Activated CD4-positive, alpha-beta T cell treated with anti-CD3 and anti-CD28 coated beads for 36 hours (primary cell): ENCODE results near the gene PRDX5. TPM values are rescaled to one million over a fixed set of nuclear protein-coding genes. Genes with fewer than 3 reads are reported as not detected.
A peak's percentile ranks its signal among the peaks of the same experiment; 100 is the strongest.

Source experiments
- ATAC-seq: fragments of 200-7000 bp; cut with Tn5 transposase; one replicate; pipeline ENCODE4 v1.10.0; 2021; ENCODE audit warnings: mild to moderate bottlenecking, moderate library complexity
- CTCF ChIA-PET: fragments of 350-600 bp; sonication (Branson Sonifier 250); formaldehyde crosslinking; loops from one replicate; lab custom pipeline; 2021; ENCODE audit warnings: antibody characterized with exemption; lab: Charles Lee
- POLR2A ChIA-PET: fragments of 350-600 bp; sonication (Branson Sonifier 250); formaldehyde crosslinking; loops from one replicate; lab custom pipeline; 2021; ENCODE audit warnings: antibody characterized with exemption, inconsistent platforms; lab: Charles Lee
- DNase-seq: peaks from one replicate; pipeline ENCODE4 v3.0.0-alpha.2; 2020
- H3K27ac Mint-ChIP-seq: one replicate; pipeline ENCODE4 v1.8.0; 2021; ENCODE audit warnings: mixed read lengths
- H3K27me3 Mint-ChIP-seq: one replicate; pipeline ENCODE4 v1.8.0; 2021; ENCODE audit warnings: mixed read lengths
- H3K36me3 Mint-ChIP-seq: one replicate; pipeline ENCODE4 v1.8.0; 2021; ENCODE audit warnings: low read depth, mixed read lengths
- H3K4me1 Mint-ChIP-seq: one replicate; pipeline ENCODE4 v1.8.0; 2021; ENCODE audit warnings: mixed read lengths
- H3K4me3 Mint-ChIP-seq: one replicate; pipeline ENCODE4 v1.8.0; 2021; ENCODE audit warnings: mild to moderate bottlenecking, moderate library complexity, mixed read lengths
- H3K9me3 Mint-ChIP-seq: one replicate; pipeline ENCODE4 v1.8.0; 2021; ENCODE audit warnings: low read depth, mixed read lengths
- intact Hi-C, 2 experiments: fragments of 100-400 bp; cut with DNase I in 1 of 2; cut with micrococcal nuclease in 1 of 2; formaldehyde crosslinking; loops; one replicate each; pipeline versions ENCODE4 v1.14.2 to v1.15.1; 2022 to 2024; cut with DNase I, micrococcal nuclease
- total RNA-seq, 2 experiments: library from RNA; stranded (reverse); gene quantifications; one replicate each; pipeline ENCODE4 v1.2.3, GENCODE V29; 2021

The PRDX5 gene
- total RNA-seq, 2 experiments from 2014 or later = 110 to 142 TPM

GRCh38 chr11:64349025-64349387, 31.1 kb downstream of the PRDX5 start:
- H3K27ac Mint-ChIP-seq = no peak overlapping the region
- H3K4me1 Mint-ChIP-seq = no peaks in the 10 kb centered on the region
- H3K27me3 Mint-ChIP-seq = no peaks in the 10 kb centered on the region
- CTCF ChIA-PET = interaction anchor here (1.1 kb wide), 2 partner anchors 11 to 100 kb away, joined by 3 to 6 read pairs; no protein-coding TSS in a partner anchor
- DNase-seq = no peak
- POLR2A ChIA-PET = no interaction called here
- ATAC-seq = no peak
- peaks cover 21% of the 10 kb centered on the region for H3K36me3 Mint-ChIP-seq
- intact Hi-C loops = loop anchor here in 1 of 2 experiments (10.0 kb wide), 1 partner anchor 766 kb away; the partner anchor contains the start of genes TM7SF2 and ZNHIT2
- no peak overlapping the region for H3K4me3 Mint-ChIP-seq
- H3K9me3 Mint-ChIP-seq = no peaks in the 10 kb centered on the region

- Mint-ChIP-seq H3K27ac (no peak overlapping the region), H3K4me3 (no peak overlapping the region), H3K36me3 (peaks cover 18% of the 10 kb centered on the region), H3K27me3 (no peaks in the 10 kb centered on the region), H3K4me1 (no peaks in the 10 kb centered on the region), H3K9me3 (no peaks in the 10 kb centered on the region)
- ChIA-PET POLR2A (interaction anchor here (0.6 kb wide), 1 partner anchor 145 kb away, joined by 5 read pairs; no protein-coding TSS in a partner anchor), CTCF (interaction anchor here (1.1 kb wide), 2 partner anchors 11 to 100 kb away, joined by 3 to 6 read pairs; no protein-coding TSS in a partner anchor)
- intact Hi-C loops = loop anchor here in 1 of 2 experiments (10.0 kb wide), 1 partner anchor 765 kb away; the partner anchor contains the start of genes TM7SF2 and ZNHIT2
- DNase-seq = no peak
- ATAC-seq = no peak
Measured at GRCh38 chr11:64349404-64349803, 31.5 kb downstream of the PRDX5 start.

- no peak for ATAC-seq
- no peaks in the 10 kb centered on the region for H3K9me3 Mint-ChIP-seq
- H3K4me3 Mint-ChIP-seq = no peak overlapping the region
- peaks cover 6% of the 10 kb centered on the region for H3K4me1 Mint-ChIP-seq
- ChIA-PET CTCF (no interaction called here), POLR2A (no interaction called here)
- no peak overlapping the region for H3K27ac Mint-ChIP-seq
- intact Hi-C loops = no loop called here
- peaks cover 11% of the 10 kb centered on the region for H3K36me3 Mint-ChIP-seq
- no peaks in the 10 kb centered on the region for H3K27me3 Mint-ChIP-seq
- DNase-seq = no peak
Measured at GRCh38 chr11:64351136-64351631, 33.3 kb downstream of the PRDX5 start.

GRCh38 chr11:64352099-64352994, 34.4 kb downstream of the PRDX5 start:
- Mint-ChIP-seq H3K9me3 (no peaks in the 10 kb centered on the region), H3K36me3 (peaks cover 13% of the 10 kb centered on the region), H3K4me3 (no peak overlapping the region), H3K27ac (no peak overlapping the region), H3K4me1 (peaks cover 9% of the 10 kb centered on the region), H3K27me3 (no peaks in the 10 kb centered on the region)
- ATAC-seq (no peak), DNase-seq (no peak)
- ChIA-PET POLR2A (interaction anchor here (0.6 kb wide), 1 partner anchor 11 kb away, joined by 3 read pairs; no protein-coding TSS in a partner anchor), CTCF (interaction anchor here (0.7 to 1.1 kb wide), 2 partner anchors 21 to 28 kb away, joined by 3 read pairs; no protein-coding TSS in a partner anchor)
- intact Hi-C loops = no loop called here

- DNase-seq = no peak
- POLR2A ChIA-PET = interaction anchor here (0.5 to 1.2 kb wide), 2 partner anchors 13 to 36 kb away, joined by 4 to 6 read pairs; partner anchors contain the start of genes CCDC88B, PRDX5 and TRMT112
- Mint-ChIP-seq H3K36me3 (peaks cover 13% of the 10 kb centered on the region), H3K27ac (no peak overlapping the region), H3K27me3 (no peaks in the 10 kb centered on the region), H3K4me1 (peaks cover 17% of the 10 kb centered on the region), H3K9me3 (no peaks in the 10 kb centered on the region), H3K4me3 (no peak overlapping the region)
- ATAC-seq = no peak
- CTCF ChIA-PET = interaction anchor here (0.7 to 1.1 kb wide), 2 partner anchors 22 to 27 kb away, joined by 3 read pairs; no protein-coding TSS in a partner anchor
- intact Hi-C loops = no loop called here
Measured at GRCh38 chr11:64352995-64353714, 35.2 kb downstream of the PRDX5 start.

- CTCF ChIA-PET = interaction anchor here (0.7 to 1.1 kb wide), 3 partner anchors 8 to 250 kb away, joined by 3 to 4 read pairs (median 3); no protein-coding TSS in a partner anchor
- Mint-ChIP-seq H3K27ac (no peak overlapping the region), H3K4me3 (no peak overlapping the region), H3K9me3 (no peaks in the 10 kb centered on the region), H3K27me3 (no peaks in the 10 kb centered on the region), H3K4me1 (peaks cover 21% of the 10 kb centered on the region), H3K36me3 (peaks cover 11% of the 10 kb centered on the region)
- DNase-seq (no peak), ATAC-seq (no peak)
- POLR2A ChIA-PET = interaction anchor here (0.5 to 1.2 kb wide), 2 partner anchors 14 to 36 kb away, joined by 4 to 6 read pairs; partner anchors contain the start of genes CCDC88B, PRDX5 and TRMT112
- intact Hi-C loops = no loop called here
Measured at GRCh38 chr11:64353715-64354506, 36.0 kb downstream of the PRDX5 start.

- peak; percentile 24 for ATAC-seq
- peak; percentile 80 for DNase-seq
- Mint-ChIP-seq H3K27ac (no peak overlapping the region), H3K4me1 (peaks cover 29% of the 10 kb centered on the region), H3K27me3 (no peaks in the 10 kb centered on the region), H3K4me3 (no peak overlapping the region), H3K36me3 (peaks cover 10% of the 10 kb centered on the region), H3K9me3 (no peaks in the 10 kb centered on the region)
- ChIA-PET POLR2A (interaction anchor here (0.6 to 1.0 kb wide), 2 partner anchors 37 to 670 kb away, joined by 3 read pairs; partner anchors contain the start of gene PRDX5), CTCF (interaction anchor here (0.6 to 1.7 kb wide), 14 partner anchors 9 to 319 kb away, joined by 3 to 7 read pairs (median 3); partner anchors contain the start of genes PPP1R14B and PRDX5)
- intact Hi-C loops = loop anchor here (5.0 kb wide), 2 partner anchors 38 to 297 kb away; partner anchors contain the start of genes PRDX5 (in 1 of the 2) and TRMT112 (in 1 of the 2)
Measured at GRCh38 chr11:64355078-64355940, 37.4 kb downstream of the PRDX5 start.

GRCh38 chr11:64356498-64357411, 38.8 kb downstream of the PRDX5 start:
- Mint-ChIP-seq H3K36me3 (peaks cover 18% of the 10 kb centered on the region), H3K9me3 (no peaks in the 10 kb centered on the region), H3K27me3 (no peaks in the 10 kb centered on the region), H3K4me3 (no peak overlapping the region), H3K27ac (no peak overlapping the region), H3K4me1 (peaks cover 31% of the 10 kb centered on the region)
- ChIA-PET CTCF (interaction anchor here (0.6 to 2.7 kb wide), 15 partner anchors 11 to 458 kb away, joined by 3 to 8 read pairs (median 3); partner anchors contain the start of genes ESRRA, PPP1R14B and PRDX5), POLR2A (interaction anchor here (0.6 to 0.8 kb wide), 2 partner anchors 25 to 1531 kb away, joined by 3 to 5 read pairs; no protein-coding TSS in a partner anchor)
- DNase-seq (peak; percentile 79), ATAC-seq (peak; percentile 34)
- intact Hi-C loops = loop anchor here (5.0 kb wide), 2 partner anchors 39 to 296 kb away; partner anchors contain the start of genes PRDX5 (in 1 of the 2) and TRMT112 (in 1 of the 2)
